ENCODE results near the gene PDXK. TPM values are rescaled to one million over a fixed set of nuclear protein-coding genes. Genes with fewer than 3 reads are reported as not detected.
A peak's percentile ranks its signal among the peaks of the same experiment; 100 is the strongest.

Gene PDXK
- total and polyA plus RNA-seq, 2 of the 13 experiments (the other 11 are each of a cell fraction or from before 2014, with no cell fraction given), result 114 to 184 TPM

DNA sequence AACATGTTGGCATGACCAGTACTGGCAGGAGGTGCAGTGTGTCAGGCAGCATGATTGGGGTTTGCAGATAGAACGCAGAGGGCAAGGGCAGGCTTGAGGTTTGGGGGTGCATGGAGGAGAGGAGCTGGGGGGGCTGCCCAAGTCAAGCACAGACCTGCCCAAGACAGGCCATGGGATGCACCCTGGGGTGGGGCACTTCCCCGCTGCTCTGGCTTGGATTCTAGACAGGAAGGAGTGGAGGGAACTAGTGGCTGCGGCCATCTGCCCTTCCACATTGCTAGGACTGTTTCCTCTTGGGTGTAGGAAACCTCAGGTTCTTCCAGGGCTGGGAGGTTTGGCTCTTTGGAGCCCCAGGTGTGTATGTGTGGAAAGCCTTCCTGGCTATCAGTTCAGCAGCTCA is 3.0 kb downstream of the PDXK start:
- Histone ChIP-seq H3K4me3 (replicated peaks in 1 of 3; ENCODE audit: insufficient read depth in 1 of 3, low read depth in 2 of 3, low read length in 3 of 3) (peak overlapping the region in 1 of 3 experiments; percentile 97; a peak in 1 of 6 replicates), H3K36me3 (replicated peaks in 1 of 2; ENCODE audit: control insufficient read depth in 1 of 2, insufficient read depth in 2 of 2, low read length in 2 of 2) (peaks cover 8 to 21% of the 10 kb centered on the region in 2 experiments; a peak in 4 of 5 replicates), H3K9ac (ENCODE audit: insufficient read depth, low read depth, low read length) (peak overlapping the region; percentile 93; the same call in 1 of the 2 replicates), H3K4me2 (ENCODE audit: low read depth, low read length) (peak overlapping the region; percentile 98), H3K79me2 (ENCODE audit: insufficient read depth, low read length) (peaks cover 61% of the 10 kb centered on the region), H3K4me1 (ENCODE audit: insufficient read depth, low read length) (peaks cover 37% of the 10 kb centered on the region), H2AFZ (ENCODE audit: low read length) (no peak overlapping the region), H3K27ac (ENCODE audit: extremely low read length, insufficient read depth, low read length) (no peak overlapping the region), H4K20me1 (ENCODE audit: insufficient read depth, low read length) (peaks cover 27% of the 10 kb centered on the region), H3K27me3 (ENCODE audit: control insufficient read depth in 1 of 2, insufficient read depth in 2 of 2, low read length in 2 of 2) (peaks cover 0 to 2% of the 10 kb centered on the region in 2 experiments; a peak in 2 of 5 replicates), H3K9me3 (ENCODE audit: low read length) (no peaks in the 10 kb centered on the region)
- no TSS peak for BruUV-seq (replicated peaks)
- intact Hi-C loops (cut with micrococcal nuclease; ENCODE audit: unreplicated experiment), result no loop called here
- in situ Hi-C loops (cut with HindIII; ENCODE audit: extremely low pct_ligation_motif_present, low pct_unique_long_range_greater_than_20kb), result no loop called here
- POLR2A ChIA-PET, result interaction anchor here (0.7 to 1.2 kb wide), 3 partner anchors 8 to 67 kb away, joined by 3 read pairs; no protein-coding TSS in a partner anchor
- 100% methylated on average over 2 of the region's 3 CpGs for WGBS (ENCODE audit: low lambda C conversion rate)
- FAIRE-seq (no peak), ATAC-seq (no peak), DNase-seq (ENCODE audit: low spot score) (no peak)
- CTCF ChIA-PET (ENCODE audit: low intra/inter-chr PET ratio, low total read pairs), result no interaction called here
- TF ChIP-seq ZNF616 (CRISPR knock-in tag; IDR thresholded peaks at IDR 0.05; ENCODE audit: low read depth) (no peak), ZNF772 (CRISPR knock-in tag; IDR thresholded peaks at IDR 0.05) (0 out of 2 replicates have a peak, but pooled peaks have one; percentile 18), MTA1 (CRISPR knock-in tag; IDR thresholded peaks at IDR 0.05; ENCODE audit: borderline replicate concordance) (no peak)

DNA sequence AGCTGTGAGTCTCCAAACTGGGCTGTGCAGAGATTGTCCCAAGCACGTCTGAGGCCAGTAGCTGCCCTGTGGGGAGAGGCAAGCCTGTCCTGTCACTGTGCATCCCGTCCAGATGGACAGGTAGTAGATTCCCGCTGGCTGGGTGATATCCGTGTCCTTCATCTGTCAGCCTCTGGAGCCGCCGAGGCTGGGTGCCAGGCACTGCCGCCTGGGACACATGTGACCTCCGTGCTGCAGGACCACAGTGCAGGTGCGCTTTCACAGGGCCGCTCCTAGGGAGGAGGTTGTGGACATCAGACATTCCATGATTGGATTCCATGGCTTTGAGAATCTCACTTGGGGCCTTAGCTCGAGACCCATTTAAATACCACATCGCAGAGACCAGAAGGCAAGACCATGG is 4.7 kb downstream of the PDXK start:
- FAIRE-seq, result no peak
- Histone ChIP-seq H3K4me2 (ENCODE audit: low read depth, low read length) (no peak overlapping the region), H3K9me3 (ENCODE audit: low read length) (no peaks in the 10 kb centered on the region), H3K36me3 (replicated peaks in 1 of 2; ENCODE audit: control insufficient read depth in 1 of 2, insufficient read depth in 2 of 2, low read length in 2 of 2) (peaks cover 8 to 21% of the 10 kb centered on the region in 2 experiments; a peak in 4 of 5 replicates), H2AFZ (ENCODE audit: low read length) (no peak overlapping the region), H3K79me2 (ENCODE audit: insufficient read depth, low read length) (peaks cover 67% of the 10 kb centered on the region), H3K9ac (ENCODE audit: insufficient read depth, low read depth, low read length) (no peak overlapping the region), H3K27me3 (ENCODE audit: control insufficient read depth in 1 of 2, insufficient read depth in 2 of 2, low read length in 2 of 2) (no peaks in the 10 kb centered on the region; a peak in 1 of 5 replicates), H4K20me1 (ENCODE audit: insufficient read depth, low read length) (peaks cover 27% of the 10 kb centered on the region), H3K4me3 (replicated peaks in 1 of 3; ENCODE audit: insufficient read depth in 1 of 3, low read depth in 2 of 3, low read length in 3 of 3) (no peak overlapping the region), H3K27ac (ENCODE audit: extremely low read length, insufficient read depth, low read length) (no peak overlapping the region), H3K4me1 (ENCODE audit: insufficient read depth, low read length) (peaks cover 47% of the 10 kb centered on the region)
- 80% methylated on average over 2 of the region's 12 CpGs for WGBS (ENCODE audit: low lambda C conversion rate)
- in situ Hi-C loops (cut with HindIII; ENCODE audit: extremely low pct_ligation_motif_present, low pct_unique_long_range_greater_than_20kb), result no loop called here
- ATAC-seq, result no peak
- BruUV-seq (replicated peaks), result no TSS peak
- ChIA-PET POLR2A (no interaction called here), CTCF (ENCODE audit: low intra/inter-chr PET ratio, low total read pairs) (no interaction called here)
- intact Hi-C loops (cut with micrococcal nuclease; ENCODE audit: unreplicated experiment), result no loop called here
- TF ChIP-seq, protein P1, sequence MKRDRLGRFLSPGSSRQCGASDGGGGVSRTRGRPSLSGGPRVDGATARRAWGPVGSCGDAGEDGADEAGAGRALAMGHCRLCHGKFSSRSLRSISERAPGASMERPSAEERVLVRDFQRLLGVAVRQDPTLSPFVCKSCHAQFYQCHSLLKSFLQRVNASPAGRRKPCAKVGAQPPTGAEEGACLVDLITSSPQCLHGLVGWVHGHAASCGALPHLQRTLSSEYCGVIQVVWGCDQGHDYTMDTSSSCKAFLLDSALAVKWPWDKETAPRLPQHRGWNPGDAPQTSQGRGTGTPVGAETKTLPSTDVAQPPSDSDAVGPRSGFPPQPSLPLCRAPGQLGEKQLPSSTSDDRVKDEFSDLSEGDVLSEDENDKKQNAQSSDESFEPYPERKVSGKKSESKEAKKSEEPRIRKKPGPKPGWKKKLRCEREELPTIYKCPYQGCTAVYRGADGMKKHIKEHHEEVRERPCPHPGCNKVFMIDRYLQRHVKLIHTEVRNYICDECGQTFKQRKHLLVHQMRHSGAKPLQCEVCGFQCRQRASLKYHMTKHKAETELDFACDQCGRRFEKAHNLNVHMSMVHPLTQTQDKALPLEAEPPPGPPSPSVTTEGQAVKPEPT (CRISPR knock-in tag; IDR thresholded peaks at IDR 0.05; ENCODE audit: low read depth), result no peak
- TF ChIP-seq POLR2A (IDR thresholded peaks at IDR 0.05; ENCODE audit: insufficient read depth in 1 of 2, low read depth in 2 of 2, low read length in 2 of 2) (no peak), SP2 (CRISPR knock-in tag; IDR thresholded peaks at IDR 0.05) (no peak)
- TF ChIP-seq, protein P2, sequence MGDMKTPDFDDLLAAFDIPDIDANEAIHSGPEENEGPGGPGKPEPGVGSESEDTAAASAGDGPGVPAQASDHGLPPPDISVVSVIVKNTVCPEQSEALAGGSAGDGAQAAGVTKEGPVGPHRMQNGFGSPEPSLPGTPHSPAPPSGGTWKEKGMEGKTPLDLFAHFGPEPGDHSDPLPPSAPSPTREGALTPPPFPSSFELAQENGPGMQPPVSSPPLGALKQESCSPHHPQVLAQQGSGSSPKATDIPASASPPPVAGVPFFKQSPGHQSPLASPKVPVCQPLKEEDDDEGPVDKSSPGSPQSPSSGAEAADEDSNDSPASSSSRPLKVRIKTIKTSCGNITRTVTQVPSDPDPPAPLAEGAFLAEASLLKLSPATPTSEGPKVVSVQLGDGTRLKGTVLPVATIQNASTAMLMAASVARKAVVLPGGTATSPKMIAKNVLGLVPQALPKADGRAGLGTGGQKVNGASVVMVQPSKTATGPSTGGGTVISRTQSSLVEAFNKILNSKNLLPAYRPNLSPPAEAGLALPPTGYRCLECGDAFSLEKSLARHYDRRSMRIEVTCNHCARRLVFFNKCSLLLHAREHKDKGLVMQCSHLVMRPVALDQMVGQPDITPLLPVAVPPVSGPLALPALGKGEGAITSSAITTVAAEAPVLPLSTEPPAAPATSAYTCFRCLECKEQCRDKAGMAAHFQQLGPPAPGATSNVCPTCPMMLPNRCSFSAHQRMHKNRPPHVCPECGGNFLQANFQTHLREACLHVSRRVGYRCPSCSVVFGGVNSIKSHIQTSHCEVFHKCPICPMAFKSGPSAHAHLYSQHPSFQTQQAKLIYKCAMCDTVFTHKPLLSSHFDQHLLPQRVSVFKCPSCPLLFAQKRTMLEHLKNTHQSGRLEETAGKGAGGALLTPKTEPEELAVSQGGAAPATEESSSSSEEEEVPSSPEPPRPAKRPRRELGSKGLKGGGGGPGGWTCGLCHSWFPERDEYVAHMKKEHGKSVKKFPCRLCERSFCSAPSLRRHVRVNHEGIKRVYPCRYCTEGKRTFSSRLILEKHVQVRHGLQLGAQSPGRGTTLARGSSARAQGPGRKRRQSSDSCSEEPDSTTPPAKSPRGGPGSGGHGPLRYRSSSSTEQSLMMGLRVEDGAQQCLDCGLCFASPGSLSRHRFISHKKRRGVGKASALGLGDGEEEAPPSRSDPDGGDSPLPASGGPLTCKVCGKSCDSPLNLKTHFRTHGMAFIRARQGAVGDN (CRISPR knock-in tag; IDR thresholded peaks at IDR 0.05), result peak; percentile 29
- TF ChIP-seq, protein P3, sequence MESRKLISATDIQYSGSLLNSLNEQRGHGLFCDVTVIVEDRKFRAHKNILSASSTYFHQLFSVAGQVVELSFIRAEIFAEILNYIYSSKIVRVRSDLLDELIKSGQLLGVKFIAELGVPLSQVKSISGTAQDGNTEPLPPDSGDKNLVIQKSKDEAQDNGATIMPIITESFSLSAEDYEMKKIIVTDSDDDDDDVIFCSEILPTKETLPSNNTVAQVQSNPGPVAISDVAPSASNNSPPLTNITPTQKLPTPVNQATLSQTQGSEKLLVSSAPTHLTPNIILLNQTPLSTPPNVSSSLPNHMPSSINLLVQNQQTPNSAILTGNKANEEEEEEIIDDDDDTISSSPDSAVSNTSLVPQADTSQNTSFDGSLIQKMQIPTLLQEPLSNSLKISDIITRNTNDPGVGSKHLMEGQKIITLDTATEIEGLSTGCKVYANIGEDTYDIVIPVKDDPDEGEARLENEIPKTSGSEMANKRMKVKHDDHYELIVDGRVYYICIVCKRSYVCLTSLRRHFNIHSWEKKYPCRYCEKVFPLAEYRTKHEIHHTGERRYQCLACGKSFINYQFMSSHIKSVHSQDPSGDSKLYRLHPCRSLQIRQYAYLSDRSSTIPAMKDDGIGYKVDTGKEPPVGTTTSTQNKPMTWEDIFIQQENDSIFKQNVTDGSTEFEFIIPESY (CRISPR knock-in tag; IDR thresholded peaks at IDR 0.05), result peak; percentile 22; the same call in 1 of the 2 replicates
- DNase-seq (ENCODE audit: low spot score), result no peak

All from HepG2 (cell line).